MM.1S (cell line): ENCODE results near the gene TERB1.

Experiments used
- DNase-seq: peaks from one replicate; pipeline ENCODE4 v3.0.0-alpha.2; 2015
- H2AFZ ChIP-seq: fragments of 300-600 bp; sonication (generic); 2 replicates; pipeline ENCODE4 v1.6.0; 2016; ENCODE audit warnings: antibody characterized with exemption, low read length
- H3F3A ChIP-seq: fragments of 300-600 bp; sonication (generic); 2 replicates; pipeline ENCODE4 v1.6.1; 2016; ENCODE audit warnings: mild to moderate bottlenecking, antibody characterized with exemption, low read length, moderate library complexity, mixed read lengths; ENCODE audit not compliant: insufficient read depth
- H3K27ac ChIP-seq: fragments of 300-600 bp; sonication (generic); 2 replicates; pipeline ENCODE4 v1.5.1; 2016; ENCODE audit warnings: mild to moderate bottlenecking, low read length
- H3K27me3 ChIP-seq: fragments of 300-600 bp; sonication (generic); replicated peaks from 2 replicates; pipeline ENCODE4 v1.6.0; 2016; ENCODE audit warnings: low read length; ENCODE audit not compliant: insufficient read depth
- H3K36me3 ChIP-seq: fragments of 300-600 bp; sonication (generic); replicated peaks from 2 replicates; pipeline ENCODE4 v1.6.1; 2016; ENCODE audit warnings: mild to moderate bottlenecking, low read length, mixed read lengths; ENCODE audit not compliant: insufficient read depth
- H3K4me1 ChIP-seq: fragments of 300-600 bp; sonication (generic); 2 replicates; pipeline ENCODE4 v1.6.1; 2016; ENCODE audit warnings: low read length, mixed read lengths
- H3K4me2 ChIP-seq: fragments of 300-600 bp; sonication (generic); 2 replicates; pipeline ENCODE4 v1.6.0; 2016; ENCODE audit warnings: low read depth, low read length
- H3K4me3 ChIP-seq: fragments of 300-600 bp; sonication (generic); 2 replicates; pipeline ENCODE4 v1.5.1; 2016; ENCODE audit warnings: low read length, mixed read lengths
- H3K79me2 ChIP-seq: fragments of 300-600 bp; sonication (generic); 2 replicates; pipeline ENCODE4 v1.6.1; 2016; ENCODE audit warnings: mixed run types, low read length, mixed read lengths
- H3K9ac ChIP-seq: fragments of 300-600 bp; sonication (generic); 2 replicates; pipeline ENCODE4 v1.6.1; 2016; ENCODE audit warnings: low read length, mixed read lengths
- H3K9me2 ChIP-seq: fragments of 300-600 bp; sonication (generic); replicated peaks from 2 replicates; pipeline ENCODE4 v1.6.1; 2016; ENCODE audit warnings: mild to moderate bottlenecking, low read length, mixed read lengths; ENCODE audit not compliant: insufficient read depth
- H3K9me3 ChIP-seq: fragments of 300-600 bp; sonication (generic); replicated peaks from 2 replicates; pipeline ENCODE4 v1.6.1; 2016; ENCODE audit warnings: mild to moderate bottlenecking, low read length, mixed read lengths; ENCODE audit not compliant: insufficient read depth
- H4K20me1 ChIP-seq: fragments of 300-600 bp; sonication (generic); 2 replicates; pipeline ENCODE4 v1.6.1; 2016; ENCODE audit warnings: mild to moderate bottlenecking, low read length, moderate library complexity, mixed read lengths; ENCODE audit not compliant: insufficient read depth
- CTCF ChIP-seq: fragments of 300-600 bp; sonication (generic); IDR thresholded peaks from 2 replicates; pipeline ENCODE4 v1.5.1; 2016; ENCODE audit warnings: antibody characterized with exemption, low read length, mixed read lengths
- EZH2 ChIP-seq: fragments of 300-600 bp; sonication (generic); optimal IDR thresholded peaks from 2 replicates; pipeline ENCODE3; 2017; ENCODE audit warnings: low read depth, mild to moderate bottlenecking, antibody characterized with exemption, low read length, mixed read lengths
- EZH2phosphoT487 ChIP-seq: fragments of 300-600 bp; sonication (generic); IDR thresholded peaks from 2 replicates; pipeline ENCODE4 v1.6.1; 2018; ENCODE audit warnings: antibody characterized with exemption, low read length

The TERB1 gene

GRCh38 chr16:66776457-66776856 lies 24.9 kb downstream of the TERB1 start:
- Histone ChIP-seq H4K20me1 (no peaks in the 10 kb centered on the region), H3K9ac (no peak overlapping the region), H3K4me3 (no peak overlapping the region), H3K27me3 (no peaks in the 10 kb centered on the region), H3K9me3 (no peaks in the 10 kb centered on the region), H3F3A (no peaks in the 10 kb centered on the region), H3K9me2 (no peaks in the 10 kb centered on the region), H3K79me2 (no peaks in the 10 kb centered on the region), H2AFZ (no peak overlapping the region), H3K4me1 (no peaks in the 10 kb centered on the region), H3K27ac (no peak overlapping the region), H3K36me3 (no peaks in the 10 kb centered on the region), H3K4me2 (no peak overlapping the region)
- no peak for DNase-seq
- no peak for TF ChIP-seq CTCF
- no peak for TF ChIP-seq EZH2phosphoT487
- TF ChIP-seq EZH2, result no peak

- no peak for TF ChIP-seq CTCF
- TF ChIP-seq EZH2, result no peak
- no peak for TF ChIP-seq EZH2phosphoT487
Measured at GRCh38 chr16:66774981-66775380, 26.4 kb downstream of the TERB1 start.

GRCh38 chr16:66758086-66758485 lies 43.3 kb downstream of the TERB1 start:
- Histone ChIP-seq H3K9ac (no peak overlapping the region), H3K27ac (no peak overlapping the region), H3K9me2 (no peaks in the 10 kb centered on the region), H3K36me3 (no peaks in the 10 kb centered on the region), H3K4me3 (no peak overlapping the region), H3K4me1 (no peaks in the 10 kb centered on the region), H2AFZ (no peak overlapping the region), H3F3A (no peaks in the 10 kb centered on the region), H4K20me1 (no peaks in the 10 kb centered on the region), H3K4me2 (no peak overlapping the region), H3K79me2 (no peaks in the 10 kb centered on the region), H3K27me3 (0 out of 2 replicates have a peak, but pooled peaks cover 3% of the 10 kb centered on the region), H3K9me3 (no peaks in the 10 kb centered on the region)
- no peak for DNase-seq
- TF ChIP-seq EZH2phosphoT487, result no peak
- no peak for TF ChIP-seq CTCF
- TF ChIP-seq EZH2, result no peak

More at GRCh38 chr16:66774981-66775380, 26.4 kb downstream of the TERB1 start:
- no peaks in the 10 kb centered on the region for H3K9me2 ChIP-seq
- no peak overlapping the region for H3K4me2 ChIP-seq
- no peak overlapping the region for H3K4me3 ChIP-seq
- no peaks in the 10 kb centered on the region for H3F3A ChIP-seq
- no peak overlapping the region for H3K9ac ChIP-seq
- no peaks in the 10 kb centered on the region for H4K20me1 ChIP-seq
- no peaks in the 10 kb centered on the region for H3K36me3 ChIP-seq
- H3K4me1 ChIP-seq, result no peaks in the 10 kb centered on the region
- no peaks in the 10 kb centered on the region for H3K79me2 ChIP-seq
- H2AFZ ChIP-seq, result no peak overlapping the region
- DNase-seq, result no peak
- H3K9me3 ChIP-seq, result no peaks in the 10 kb centered on the region
- no peak overlapping the region for H3K27ac ChIP-seq
- no peaks in the 10 kb centered on the region for H3K27me3 ChIP-seq
